GM18498 (cell line): ENCODE measurements around the gene LTB4R.

Source experiments
- ATAC-seq: cut with Tn5 transposase; IDR thresholded peaks from one replicate; pipeline ENCODE4 v1.9.1; 2021; ENCODE audit warnings: mild to moderate bottlenecking, moderate library complexity; ENCODE audit not compliant: unreplicated experiment

Gene LTB4R

DNA sequence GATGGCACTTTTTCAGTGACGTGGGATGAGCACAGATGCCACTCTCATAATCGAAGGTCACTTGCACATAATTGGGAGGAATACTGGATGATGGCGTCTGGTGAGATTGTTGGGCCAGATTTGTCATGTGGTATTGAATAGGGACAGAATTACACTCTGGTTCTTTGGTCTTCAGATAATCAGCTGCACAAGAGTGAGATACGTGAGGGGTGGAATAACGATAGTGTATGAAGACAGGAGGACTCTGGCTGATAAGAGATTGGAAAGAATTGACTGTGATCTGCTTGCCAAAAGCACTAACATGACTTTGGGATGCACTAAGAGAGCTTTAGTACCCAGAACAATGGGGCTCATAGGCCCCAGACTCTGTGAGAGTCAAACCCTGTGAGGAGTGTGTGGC lies 32.9 kb upstream of the LTB4R start:
- ATAC-seq = no peak

DNA sequence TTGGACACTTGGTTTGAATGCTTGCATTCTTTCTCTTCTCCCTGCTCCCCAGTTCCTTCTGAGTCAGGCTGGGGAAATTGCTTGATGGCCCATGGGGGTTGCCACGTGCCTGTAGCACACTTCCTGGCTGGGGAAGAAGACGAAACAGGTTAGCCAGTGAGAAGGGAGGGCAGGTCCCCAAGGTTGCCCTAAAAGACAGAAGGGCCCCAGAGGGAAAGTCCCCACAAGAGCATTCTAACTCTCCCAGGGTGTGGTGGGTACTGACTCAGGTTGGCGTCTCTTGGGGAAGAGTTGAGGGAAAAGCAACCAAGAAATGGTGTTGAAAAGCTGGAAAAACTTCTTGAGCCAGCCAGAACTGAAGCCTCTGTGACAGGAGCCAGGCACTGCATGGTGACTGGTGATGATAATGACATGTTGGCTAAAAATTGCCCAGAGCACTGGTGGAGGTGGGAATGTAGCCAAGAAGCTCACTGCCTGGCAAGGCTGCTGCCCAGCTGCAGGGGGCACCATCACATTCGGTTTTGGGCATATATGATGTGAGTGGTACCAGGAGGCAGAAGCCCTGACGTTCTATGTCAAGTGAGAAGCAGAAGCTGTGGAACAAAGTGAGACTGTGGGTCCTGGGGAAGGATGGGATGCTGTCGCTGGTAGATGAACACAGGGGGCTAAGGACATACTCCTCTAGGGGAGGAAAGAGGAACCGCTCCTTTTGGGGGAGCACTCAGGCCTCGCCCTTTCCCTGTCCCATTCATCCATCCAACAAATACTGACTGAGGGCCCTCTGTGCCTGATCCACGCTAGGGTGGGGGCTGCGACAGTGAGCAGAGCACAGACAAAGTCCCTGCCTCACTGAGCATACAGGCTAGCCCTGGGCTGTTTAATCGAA lies 31.8 kb upstream of the LTB4R start:
- ATAC-seq = peak; percentile 66

DNA sequence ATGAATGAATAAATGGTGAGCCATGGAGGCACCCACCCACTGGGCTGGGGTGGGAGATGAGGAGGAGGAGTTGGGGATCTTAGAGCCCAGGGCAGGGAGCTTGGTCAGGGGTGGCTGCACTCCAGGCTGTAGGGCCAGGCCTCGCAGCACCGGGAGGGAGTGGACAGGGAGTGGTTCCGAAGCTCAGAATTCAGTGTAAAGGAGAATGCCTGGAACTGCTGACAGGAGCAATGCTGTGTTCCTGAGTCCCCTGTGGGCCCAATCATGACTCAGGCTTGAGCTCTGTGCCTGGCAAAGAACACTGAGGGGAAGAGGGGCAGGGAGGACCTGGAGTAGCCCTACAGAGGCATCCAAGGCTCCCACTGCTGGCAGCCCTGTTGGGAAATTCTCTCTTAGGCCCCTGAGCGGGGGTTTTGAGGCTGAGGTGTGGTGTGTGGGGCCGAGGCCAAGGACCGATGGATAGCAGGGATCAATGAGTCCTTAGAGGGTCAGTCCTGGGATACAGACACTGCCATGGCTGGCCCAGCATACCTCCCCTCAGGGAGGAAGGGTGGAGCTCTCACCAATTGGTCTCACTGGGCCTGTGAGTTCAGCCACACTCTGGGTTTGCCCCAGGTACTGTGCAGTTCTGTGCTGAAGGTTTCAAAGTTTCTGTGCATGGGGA lies 30.4 kb upstream of the LTB4R start:
- ATAC-seq = no peak

DNA sequence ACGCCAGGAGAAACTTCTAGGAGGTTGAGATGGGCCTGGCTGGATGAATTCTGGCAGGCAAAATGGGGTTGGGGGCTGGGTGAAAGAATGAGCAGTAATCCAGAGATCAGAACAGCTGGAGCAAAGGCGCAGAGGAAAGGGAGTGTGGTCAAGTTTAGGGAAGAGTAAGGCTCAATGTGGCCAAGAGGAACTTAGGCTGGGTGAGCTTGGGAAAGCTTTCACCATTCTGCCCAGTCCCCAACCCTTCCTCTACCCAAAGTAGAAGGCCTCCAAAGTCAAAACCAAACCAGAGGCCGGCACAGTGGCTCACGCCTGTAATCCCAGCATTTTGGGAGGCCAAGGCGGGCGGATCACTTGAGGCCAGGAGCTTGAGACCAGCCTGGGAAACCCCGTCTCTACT lies 29.7 kb upstream of the LTB4R start:
- no peak for ATAC-seq

DNA sequence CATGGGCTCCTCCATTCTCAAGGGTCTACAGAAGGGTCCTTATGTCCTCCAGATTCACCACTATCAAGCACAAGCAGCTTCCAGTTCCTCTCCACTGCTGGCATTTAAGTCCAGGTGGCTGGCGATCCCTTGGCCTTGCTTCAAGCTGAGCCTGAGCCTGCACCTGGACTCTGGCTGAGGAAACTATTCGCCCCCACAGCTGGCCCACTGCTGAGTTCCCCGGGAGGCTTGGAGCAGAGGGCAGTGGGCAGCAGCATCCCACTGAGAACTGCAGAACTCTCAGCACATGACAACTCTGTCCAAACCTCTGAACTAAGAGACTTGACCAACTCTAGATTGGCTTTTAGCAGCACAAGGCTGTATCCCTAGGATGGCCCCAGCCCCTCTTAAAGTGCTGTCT lies 28.6 kb upstream of the LTB4R start:
- no peak for ATAC-seq

DNA sequence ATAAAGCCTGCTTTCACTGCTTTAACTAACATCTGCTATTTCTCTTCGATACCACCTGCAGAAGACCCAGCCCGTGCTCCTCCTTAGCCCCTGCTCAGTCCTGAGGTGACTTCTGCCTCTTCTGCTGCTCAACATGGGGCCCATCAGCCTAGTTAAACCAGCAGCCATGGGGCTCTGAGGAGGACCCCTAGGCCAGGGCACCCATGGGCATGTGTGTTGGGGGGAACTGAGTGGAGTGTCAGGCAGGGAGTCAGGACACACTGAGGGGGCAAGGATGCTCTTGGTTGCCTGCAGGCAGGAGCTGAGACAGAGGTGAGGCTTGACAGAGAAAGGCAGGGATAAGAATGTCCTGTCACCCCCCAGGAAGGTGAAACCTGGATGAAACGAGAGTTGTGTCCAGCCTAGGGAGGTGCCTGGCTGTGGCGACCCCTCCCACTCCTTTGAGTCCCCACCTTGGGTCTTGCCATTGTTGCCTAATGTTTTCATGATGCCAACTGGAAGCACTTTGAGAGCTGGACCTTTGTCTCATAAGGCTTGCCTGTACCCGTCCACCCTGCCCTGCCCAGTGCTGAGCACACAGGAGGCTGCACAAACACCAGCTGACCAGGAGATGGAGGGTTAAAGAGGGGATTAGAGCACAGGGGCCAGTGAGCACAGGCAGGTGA lies 27.4 kb upstream of the LTB4R start:
- no peak for ATAC-seq

DNA sequence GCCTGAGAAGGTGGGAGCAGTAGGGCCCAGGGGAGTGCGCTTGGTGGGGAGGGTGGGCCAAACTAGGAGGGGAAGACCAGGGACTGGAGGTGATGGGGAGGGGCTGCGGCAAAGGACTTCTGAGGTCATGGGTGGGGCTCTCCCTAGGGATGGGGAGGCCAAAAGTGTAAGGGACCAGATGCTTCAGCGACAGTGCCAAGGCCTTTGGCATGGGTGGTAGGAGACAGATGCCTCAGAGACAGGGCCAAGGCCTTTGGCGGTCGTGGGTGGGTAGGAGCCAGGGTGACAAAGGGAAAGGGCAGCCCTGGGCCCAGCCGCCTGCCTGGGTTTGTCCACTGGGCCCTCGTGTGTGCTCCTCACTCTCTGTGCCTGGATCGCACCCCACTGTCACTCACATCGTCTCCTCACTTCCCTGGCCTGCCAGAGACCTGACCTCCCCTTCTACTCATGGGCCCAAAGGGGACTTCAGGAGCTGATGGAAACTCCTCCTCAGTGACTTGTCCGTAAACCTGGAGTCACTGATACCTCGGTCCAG lies 26.7 kb upstream of the LTB4R start:
- ATAC-seq = no peak

DNA sequence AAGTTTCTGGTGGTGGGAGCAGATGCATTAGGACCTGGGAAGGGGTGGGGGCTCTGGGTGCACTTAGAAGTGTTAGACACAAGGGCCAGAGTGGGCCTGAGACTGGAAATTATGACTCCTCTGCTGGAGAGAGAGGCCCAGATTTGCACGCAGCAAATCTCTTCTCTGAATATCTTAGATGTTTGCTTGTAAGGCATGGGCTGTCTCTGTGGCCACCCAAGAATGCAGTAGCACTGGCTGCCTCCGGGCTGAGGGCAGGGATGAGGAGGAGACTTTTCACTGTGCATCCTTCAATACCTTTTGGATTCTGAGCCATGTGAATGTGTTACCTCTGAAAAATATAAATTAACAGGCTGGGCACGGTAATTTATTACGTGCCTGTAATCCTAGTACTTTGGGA lies 26.0 kb upstream of the LTB4R start:
- no peak for ATAC-seq

DNA sequence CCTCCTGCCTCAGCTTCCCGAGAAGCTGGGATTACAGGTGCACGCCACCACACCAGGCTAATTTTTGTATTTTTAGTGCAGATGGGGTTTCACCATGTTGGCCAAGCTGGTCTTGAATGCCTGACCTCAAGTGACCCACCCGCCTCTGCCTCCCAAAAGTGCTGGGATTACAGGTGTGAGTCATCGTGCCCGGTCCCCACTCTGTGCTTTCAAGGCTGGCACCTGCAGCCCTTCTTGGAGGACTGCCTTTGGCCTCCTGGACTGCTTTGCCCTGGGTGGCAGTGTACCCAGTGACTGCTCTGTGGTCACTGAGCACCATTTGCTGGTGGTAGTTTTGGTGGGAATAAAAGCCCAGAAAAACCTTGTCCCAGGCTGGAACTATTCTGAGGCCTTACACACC lies 24.3 kb upstream of the LTB4R start:
- ATAC-seq = no peak

DNA sequence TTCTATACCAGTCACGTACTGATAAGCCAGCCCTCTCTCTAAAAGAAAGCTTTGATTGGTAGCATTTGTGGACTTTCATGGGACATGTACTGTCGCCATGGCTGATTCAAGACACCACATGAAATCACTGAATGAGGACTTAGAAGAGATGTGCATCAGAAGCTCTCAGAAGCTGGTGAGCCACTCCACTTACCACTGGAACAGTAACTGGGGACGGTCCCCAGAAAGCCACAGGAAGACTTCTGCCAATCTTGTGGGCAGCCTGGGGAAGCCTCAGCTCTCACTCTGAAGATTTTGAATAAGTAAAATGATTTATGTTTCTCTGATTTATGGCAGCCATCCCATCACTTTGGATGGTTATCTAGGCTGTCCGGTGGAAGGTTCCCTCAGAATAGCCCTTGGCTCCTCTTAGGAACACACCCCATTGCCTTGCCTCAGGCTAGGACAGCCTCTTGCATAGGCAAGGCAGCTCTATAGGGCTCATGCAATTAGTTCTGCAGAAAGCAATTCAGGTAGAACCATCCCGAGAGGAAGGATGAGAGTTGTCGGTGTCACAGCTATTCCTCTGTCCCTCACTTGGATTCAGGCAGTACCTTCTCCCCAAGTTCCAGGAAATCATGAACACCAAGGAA lies 21.5 kb upstream of the LTB4R start:
- peak; percentile 65 for ATAC-seq

DNA sequence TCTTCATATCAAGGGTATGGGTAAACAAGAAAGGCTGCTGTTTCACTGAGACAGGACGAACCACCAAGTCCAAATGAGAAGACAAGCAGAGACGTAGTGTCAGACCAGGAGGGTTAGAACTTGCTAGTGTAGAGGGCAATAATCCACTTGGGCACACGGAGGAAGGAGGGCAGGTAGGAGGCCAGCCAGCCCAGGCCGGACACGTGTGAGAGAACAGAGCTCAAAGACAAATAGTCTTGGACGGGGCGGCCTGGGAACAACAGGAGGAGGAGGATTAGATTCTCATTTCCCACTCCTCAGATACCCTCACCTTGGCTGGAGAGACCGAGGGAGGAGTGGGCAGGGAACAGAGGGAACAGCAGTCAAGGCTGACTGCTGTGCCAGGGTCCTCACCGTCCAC lies 20.6 kb upstream of the LTB4R start:
- no peak for ATAC-seq

DNA sequence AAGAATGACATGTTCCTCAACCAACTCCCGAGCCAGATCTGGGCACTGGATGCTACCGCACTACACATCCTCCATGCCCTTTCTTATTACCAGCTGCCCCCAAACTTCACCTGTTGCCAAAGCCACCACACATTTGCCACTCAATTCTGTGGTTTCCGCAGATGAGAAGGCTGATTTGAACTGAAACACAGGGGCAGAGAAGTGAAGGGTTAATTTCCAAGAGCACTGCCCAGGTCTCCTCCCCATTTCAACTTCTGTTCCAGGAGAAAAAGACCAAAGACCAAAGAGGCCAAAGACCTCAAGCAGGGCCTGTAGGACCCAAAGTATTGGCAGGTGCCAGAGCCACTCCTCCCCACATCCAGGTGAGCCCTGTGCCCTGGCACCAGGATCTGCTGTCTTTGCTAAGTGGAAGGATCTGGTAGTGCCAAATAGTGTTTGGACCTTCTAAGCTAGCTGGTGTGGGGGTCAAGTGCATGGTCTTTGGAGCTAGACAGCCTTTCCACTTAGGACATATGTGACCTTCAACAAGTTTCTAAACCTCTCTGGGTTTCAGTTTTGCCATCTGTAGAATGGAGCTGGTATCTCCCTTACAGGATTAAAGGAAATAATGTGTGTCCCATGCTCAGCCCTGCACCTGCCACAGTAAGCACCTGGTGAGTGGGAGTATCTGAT lies 19.7 kb upstream of the LTB4R start:
- no peak for ATAC-seq

DNA sequence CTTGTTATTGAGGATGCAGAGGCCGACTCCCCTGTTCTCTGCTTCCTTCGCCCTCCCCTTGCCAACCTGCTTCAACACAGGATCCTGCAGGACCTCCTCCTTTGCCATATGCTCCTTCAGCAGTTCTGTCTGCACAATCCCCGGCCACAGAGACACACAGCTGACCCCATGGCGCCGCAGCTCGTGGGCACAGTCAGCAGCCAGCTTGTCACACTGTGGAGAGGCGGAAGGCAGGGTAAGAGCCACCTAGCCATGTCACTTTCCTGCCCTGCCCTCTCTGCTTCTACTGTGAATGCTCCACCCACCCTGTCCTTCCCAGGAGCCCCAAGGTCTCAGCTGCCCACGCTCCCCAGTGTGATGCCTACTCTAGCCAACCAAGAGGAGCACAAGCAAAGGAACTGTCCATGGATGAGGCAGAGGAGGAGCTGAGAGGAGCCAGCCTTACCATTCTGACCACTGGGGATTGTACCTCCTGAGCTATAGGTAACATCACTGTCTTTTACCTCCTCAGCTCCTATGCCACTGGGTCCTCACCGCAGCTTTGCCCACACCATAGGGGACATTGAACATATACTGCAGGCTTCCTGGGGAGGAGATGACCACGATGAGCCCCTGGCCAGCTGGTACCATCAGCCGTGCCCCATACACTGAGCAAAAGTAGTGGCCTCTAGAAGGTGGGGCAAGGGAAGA lies 19.0 kb upstream of the LTB4R start:
- no peak for ATAC-seq

DNA sequence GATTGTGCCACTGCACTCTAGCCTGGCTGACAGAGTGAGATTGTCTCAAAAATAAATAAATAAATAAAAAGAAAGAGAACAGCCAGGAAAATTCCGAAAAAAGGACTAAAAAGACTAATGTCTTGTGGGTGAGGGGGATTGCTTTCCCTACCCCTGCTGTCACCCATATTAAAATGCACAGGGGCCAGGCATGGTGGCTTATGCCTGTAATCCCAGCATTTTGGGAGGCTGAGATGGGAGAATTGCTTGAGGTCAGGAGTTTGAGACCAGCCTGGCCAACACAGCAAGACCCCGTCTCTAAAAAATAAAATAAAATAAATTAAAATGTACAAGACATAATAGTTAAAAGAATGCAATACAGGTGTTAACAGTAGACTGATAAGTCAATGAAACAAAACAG lies 17.8 kb upstream of the LTB4R start:
- no peak for ATAC-seq

DNA sequence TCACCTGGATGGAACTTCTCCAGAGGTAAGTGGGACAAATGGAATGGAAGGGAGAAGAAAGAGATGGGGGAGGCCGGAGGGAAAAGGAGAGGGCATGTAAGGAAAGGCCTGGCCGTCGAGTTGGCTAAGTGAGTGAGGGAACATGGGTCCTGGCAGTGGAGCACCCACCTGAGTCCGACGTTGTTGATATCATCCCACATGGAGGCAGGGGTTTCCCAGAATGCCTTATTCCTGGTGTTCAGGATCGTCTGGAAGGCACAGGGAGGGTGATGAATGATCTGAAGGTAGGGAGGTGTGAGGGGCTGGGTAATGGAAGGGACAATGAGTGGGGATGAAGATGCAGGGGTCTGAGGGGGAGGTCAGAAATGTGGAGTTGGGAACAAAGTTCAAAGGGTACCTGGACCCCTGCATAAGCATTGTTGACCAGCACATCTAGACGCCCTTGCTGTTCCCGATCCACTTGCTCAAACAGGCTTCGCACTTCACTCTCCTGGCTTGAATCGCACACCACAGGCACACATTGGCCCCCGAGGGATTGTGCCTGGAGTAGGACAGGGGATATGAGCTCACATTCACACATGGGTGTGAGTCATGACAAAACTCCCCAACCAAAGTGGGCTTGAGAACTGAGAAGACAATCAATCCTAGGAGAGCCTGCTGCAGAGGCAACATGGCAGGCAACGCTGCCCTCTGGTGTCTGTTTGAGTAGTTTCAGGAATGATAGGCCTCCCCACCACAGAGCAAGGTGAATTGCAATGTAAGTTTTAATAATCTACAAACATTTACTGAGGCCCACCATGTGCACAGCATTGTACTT lies 14.8 kb upstream of the LTB4R start:
- ATAC-seq = peak; percentile 48

DNA sequence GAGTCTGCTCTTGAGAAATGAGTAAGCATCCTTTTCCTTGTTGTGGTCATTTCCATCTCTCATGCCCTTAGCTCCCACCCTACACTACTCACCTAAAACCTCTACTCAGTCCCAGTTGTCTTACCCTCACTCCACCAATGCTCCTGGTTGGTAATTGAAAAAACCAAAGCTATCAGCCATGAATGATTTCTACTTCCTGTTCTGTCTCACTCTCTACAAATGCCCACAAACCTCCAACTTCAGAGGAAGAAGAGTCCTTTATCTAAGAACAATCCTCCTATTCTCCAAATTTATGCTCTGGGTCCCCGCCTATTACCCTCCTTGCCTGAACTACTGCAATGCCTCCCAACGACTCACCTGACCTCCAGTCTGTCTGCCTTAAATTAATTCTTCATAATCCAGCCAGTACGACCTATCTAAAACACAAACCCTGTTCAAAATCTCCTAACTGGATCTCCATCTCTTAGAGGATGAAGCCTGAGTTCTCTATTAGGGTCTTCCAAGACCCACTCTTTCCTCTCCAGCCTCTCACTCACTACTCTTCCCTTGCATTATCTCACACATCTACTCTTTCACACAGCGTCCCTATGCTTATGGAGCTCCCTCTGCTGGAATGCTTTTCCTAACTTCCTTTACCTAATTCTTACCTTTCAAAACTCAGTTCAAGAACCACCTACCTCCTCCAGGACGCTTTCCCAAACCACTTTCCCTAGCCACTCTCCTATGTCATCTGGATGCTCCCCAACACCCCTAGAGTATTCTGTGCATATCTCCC lies 13.9 kb upstream of the LTB4R start:
- peak; percentile 14 for ATAC-seq

DNA sequence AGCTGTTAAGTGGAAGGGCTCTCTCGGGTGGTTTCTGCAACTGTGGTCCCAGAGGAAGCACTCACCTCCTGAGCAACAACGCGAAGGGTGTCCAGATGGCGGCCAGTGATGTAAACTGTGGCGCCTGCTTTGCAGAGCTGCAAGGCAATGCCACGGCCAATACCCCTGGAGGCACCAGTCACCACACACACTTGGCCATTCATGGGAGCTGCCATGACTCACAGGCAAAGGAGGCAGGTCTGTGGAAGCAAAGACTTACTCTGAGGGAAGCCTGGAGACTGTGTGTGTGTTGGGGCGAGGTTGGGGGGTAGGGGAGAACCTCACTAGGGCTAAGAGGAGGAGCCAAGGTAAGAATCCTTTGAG lies 12.4 kb upstream of the LTB4R start:
- no peak for ATAC-seq
